Hepatocyte (in vitro differentiated cells): ENCODE results near the gene TRAPPC3. TPM values are rescaled to one million over a fixed set of nuclear protein-coding genes. Genes with fewer than 3 reads are reported as not detected.

Experiments
- DNase-seq: peaks from one replicate; pipeline ENCODE4 v3.0.0-alpha.2; 2016; ENCODE audit warnings: low spot score
- H2AFZ ChIP-seq: fragments of 200-600 bp; sonication (generic); 2 replicates; pipeline ENCODE4 v1.6.0; 2016; ENCODE audit warnings: antibody characterized with exemption, mild to moderate bottlenecking
- H3K27ac ChIP-seq: fragments of 200-600 bp; sonication (generic); 2 replicates; pipeline ENCODE4 v1.5.1; 2016; ENCODE audit warnings: mild to moderate bottlenecking
- H3K27me3 ChIP-seq: fragments of 200-600 bp; sonication (generic); 2 replicates; pipeline ENCODE4 v1.6.1; 2016
- H3K36me3 ChIP-seq: fragments of 200-600 bp; sonication (generic); replicated peaks from 2 replicates; pipeline ENCODE4 v1.5.1; 2016; ENCODE audit warnings: low read depth; ENCODE audit not compliant: insufficient read depth
- H3K4me1 ChIP-seq: fragments of 200-600 bp; sonication (generic); 2 replicates; pipeline ENCODE4 v1.5.1; 2016; ENCODE audit warnings: mild to moderate bottlenecking, moderate library complexity; ENCODE audit not compliant: insufficient read depth
- H3K4me2 ChIP-seq: fragments of 200-600 bp; sonication (generic); 2 replicates; pipeline ENCODE4 v1.6.0; 2016
- H3K4me3 ChIP-seq: fragments of 200-600 bp; sonication (generic); 2 replicates; pipeline ENCODE4 v1.5.1; 2016; ENCODE audit warnings: mild to moderate bottlenecking
- H3K79me2 ChIP-seq: fragments of 200-600 bp; sonication (generic); 2 replicates; pipeline ENCODE4 v1.6.0; 2017; ENCODE audit warnings: mild to moderate bottlenecking
- H3K9me2 ChIP-seq: fragments of 200-600 bp; sonication (generic); replicated peaks from 2 replicates; pipeline ENCODE4 v1.6.0; 2017; ENCODE audit warnings: mild to moderate bottlenecking; ENCODE audit not compliant: insufficient read depth
- H3K9me3 ChIP-seq: fragments of 200-600 bp; sonication (generic); 2 replicates; pipeline ENCODE4 v1.5.1; 2016; ENCODE audit warnings: low read depth, mild to moderate bottlenecking
- H4K20me1 ChIP-seq: fragments of 200-600 bp; sonication (generic); 2 replicates; pipeline ENCODE4 v1.6.0; 2016; ENCODE audit warnings: mild to moderate bottlenecking; ENCODE audit not compliant: insufficient read depth, poor library complexity, severe bottlenecking
- EZH2 ChIP-seq: fragments of 200-600 bp; sonication (generic); IDR thresholded peaks from 2 replicates; pipeline ENCODE4 v1.6.1; 2016; ENCODE audit warnings: antibody characterized with exemption, mild to moderate bottlenecking, borderline replicate concordance
- EZH2phosphoT487 ChIP-seq: fragments of 200-600 bp; sonication (generic); IDR thresholded peaks from one replicate; pipeline ENCODE4 v1.6.1; 2018; ENCODE audit warnings: antibody characterized with exemption, mild to moderate bottlenecking, low read depth, moderate library complexity; ENCODE audit not compliant: unreplicated experiment, severe bottlenecking
- WGBS: methylation state at CpG from one replicate; pipeline ENCODE4 v1.1.6; 2016; ENCODE audit warnings: low lambda C conversion rate; ENCODE audit errors: missing lambda C conversion rate; 5-methylcytosine and 5-hydroxymethylcytosine counted together
- polyA plus RNA-seq: library from polyadenylated mRNA; unstranded; fragments of >200 nt; fragmentation: Nextera tagmentation; extraction: Ambion mirVana; gene quantifications from 2 replicates; pipeline ENCODE4 v1.2.1, GENCODE V29; 2016
- total RNA-seq: library from RNA; depleted of rRNA; stranded (reverse); fragments of >200 nt; gene quantifications from 2 replicates; pipeline ENCODE4 v1.2.3, GENCODE V29; 2014
- TF ChIP-seq, protein P1 (sequence below): fragments of 200-600 bp; sonication (generic); IDR thresholded peaks from 2 replicates; pipeline ENCODE4 v1.5.1; 2016; ENCODE audit warnings: antibody characterized with exemption, mild to moderate bottlenecking; ENCODE audit not compliant: poor library complexity

TRAPPC3 gene
- total and polyA plus RNA-seq, 2 experiments from 2014 or later: 128 to 131 TPM

DNA sequence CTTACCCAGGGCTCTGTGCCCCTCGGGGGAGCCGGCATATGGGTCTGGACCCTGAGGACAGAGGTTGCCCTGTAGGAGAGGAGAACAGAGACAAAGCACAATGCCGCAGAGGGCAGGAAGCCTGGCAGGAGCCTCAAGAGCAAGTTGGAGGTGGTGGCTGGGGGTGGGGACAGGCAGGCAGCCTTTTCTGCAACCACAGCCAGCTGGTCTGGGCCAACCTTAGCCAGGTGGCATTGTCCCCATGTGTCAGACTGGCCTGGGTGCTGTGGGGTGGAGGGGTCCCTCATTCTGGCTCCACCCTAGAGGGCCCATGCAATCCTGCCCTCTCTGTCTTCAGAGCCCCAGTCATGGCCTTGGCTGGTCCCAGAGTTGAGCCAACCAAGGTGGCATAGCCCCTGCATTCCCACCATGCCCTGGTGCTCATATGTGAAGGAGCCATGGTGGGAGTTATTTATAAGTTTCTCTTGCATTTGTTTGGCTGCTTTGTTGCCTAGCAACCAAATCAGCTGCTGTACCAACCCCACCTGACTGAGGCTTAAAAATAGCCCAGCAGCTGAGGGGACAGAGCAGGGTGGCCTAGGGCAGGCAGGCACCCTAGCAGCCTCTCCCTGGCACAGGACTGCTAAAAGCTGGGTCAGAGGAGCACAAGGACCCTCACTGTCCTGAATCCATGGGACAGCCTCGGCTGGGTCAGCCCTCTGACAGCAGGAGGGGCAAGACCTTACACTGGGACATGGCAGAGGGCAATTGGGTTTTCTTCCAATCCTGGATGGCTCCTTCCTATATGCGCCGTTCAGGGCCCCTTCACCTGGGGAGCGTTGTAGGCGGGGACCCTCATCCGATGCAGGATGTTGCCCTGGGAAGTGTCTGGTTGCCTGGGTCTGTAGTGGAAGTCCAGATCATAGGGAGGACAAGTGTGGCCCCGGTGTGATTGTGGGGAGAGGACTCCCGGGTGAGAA is 26.1 kb upstream of the TRAPPC3 start:
- Histone ChIP-seq H3K27me3 (no peaks in the 10 kb centered on the region), H3K9me3 (no peaks in the 10 kb centered on the region), H3K4me2 (no peak overlapping the region), H3K36me3 (no peaks in the 10 kb centered on the region), H3K79me2 (peaks cover 23% of the 10 kb centered on the region), H3K4me3 (no peak overlapping the region), H3K27ac (no peak overlapping the region), H3K4me1 (no peaks in the 10 kb centered on the region), H4K20me1 (peaks cover 9% of the 10 kb centered on the region), H2AFZ (no peak overlapping the region), H3K9me2 (no peaks in the 10 kb centered on the region)
- 94% methylated on average over 10 of the region's 11 CpGs for WGBS
- TF ChIP-seq, protein P1, sequence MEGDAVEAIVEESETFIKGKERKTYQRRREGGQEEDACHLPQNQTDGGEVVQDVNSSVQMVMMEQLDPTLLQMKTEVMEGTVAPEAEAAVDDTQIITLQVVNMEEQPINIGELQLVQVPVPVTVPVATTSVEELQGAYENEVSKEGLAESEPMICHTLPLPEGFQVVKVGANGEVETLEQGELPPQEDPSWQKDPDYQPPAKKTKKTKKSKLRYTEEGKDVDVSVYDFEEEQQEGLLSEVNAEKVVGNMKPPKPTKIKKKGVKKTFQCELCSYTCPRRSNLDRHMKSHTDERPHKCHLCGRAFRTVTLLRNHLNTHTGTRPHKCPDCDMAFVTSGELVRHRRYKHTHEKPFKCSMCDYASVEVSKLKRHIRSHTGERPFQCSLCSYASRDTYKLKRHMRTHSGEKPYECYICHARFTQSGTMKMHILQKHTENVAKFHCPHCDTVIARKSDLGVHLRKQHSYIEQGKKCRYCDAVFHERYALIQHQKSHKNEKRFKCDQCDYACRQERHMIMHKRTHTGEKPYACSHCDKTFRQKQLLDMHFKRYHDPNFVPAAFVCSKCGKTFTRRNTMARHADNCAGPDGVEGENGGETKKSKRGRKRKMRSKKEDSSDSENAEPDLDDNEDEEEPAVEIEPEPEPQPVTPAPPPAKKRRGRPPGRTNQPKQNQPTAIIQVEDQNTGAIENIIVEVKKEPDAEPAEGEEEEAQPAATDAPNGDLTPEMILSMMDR: no peak
- no peak for TF ChIP-seq EZH2
- TF ChIP-seq EZH2phosphoT487: no peak
- no peak for DNase-seq

- WGBS: 91% methylated on average over 10 of the region's 11 CpGs
- H3K79me2 ChIP-seq: peaks cover 30% of the 10 kb centered on the region
- H4K20me1 ChIP-seq: peaks cover 15% of the 10 kb centered on the region
Observed at GRCh38 chr1:36174713-36175112, 25.4 kb upstream of the TRAPPC3 start.

DNA sequence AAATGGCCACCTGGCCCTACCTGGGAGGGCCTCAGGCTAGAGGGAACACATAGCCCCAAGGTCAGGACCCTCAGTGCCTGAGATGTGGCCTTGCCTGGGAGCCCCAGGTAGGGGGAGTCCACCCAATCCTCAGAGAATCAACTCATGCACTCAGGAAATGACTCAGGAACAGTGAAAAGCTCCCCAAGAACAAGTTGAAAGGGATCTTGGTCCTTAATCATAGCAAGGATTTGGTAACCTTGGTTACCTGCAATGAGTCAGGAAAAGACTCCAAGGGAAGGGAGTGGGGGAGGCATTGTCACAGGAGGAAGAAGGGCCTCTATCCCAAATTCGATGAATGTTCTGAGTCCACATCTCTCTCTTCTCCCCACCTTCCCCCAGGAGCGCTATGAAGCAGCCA is 23.7 kb upstream of the TRAPPC3 start:
- TF ChIP-seq EZH2phosphoT487: no peak
- no peak for TF ChIP-seq EZH2
- TF ChIP-seq, protein P1: no peak
- 98% methylated on average over 2 of the region's 2 CpGs for WGBS
- Histone ChIP-seq H3K4me2 (no peak overlapping the region), H3K9me3 (no peaks in the 10 kb centered on the region), H3K27me3 (no peaks in the 10 kb centered on the region), H4K20me1 (peaks cover 28% of the 10 kb centered on the region), H3K9me2 (no peaks in the 10 kb centered on the region), H3K36me3 (no peaks in the 10 kb centered on the region), H3K27ac (no peak overlapping the region), H3K79me2 (peaks cover 46% of the 10 kb centered on the region), H3K4me1 (no peaks in the 10 kb centered on the region), H3K4me3 (no peak overlapping the region), H2AFZ (no peak overlapping the region)
- DNase-seq: no peak

More at GRCh38 chr1:36174713-36175112, 25.4 kb upstream of the TRAPPC3 start:
- Histone ChIP-seq H3K4me3 (no peak overlapping the region), H3K4me2 (no peak overlapping the region), H3K9me3 (no peaks in the 10 kb centered on the region), H3K9me2 (no peaks in the 10 kb centered on the region), H3K36me3 (no peaks in the 10 kb centered on the region), H3K4me1 (no peaks in the 10 kb centered on the region), H2AFZ (no peak overlapping the region), H3K27ac (no peak overlapping the region), H3K27me3 (no peaks in the 10 kb centered on the region)
- TF ChIP-seq, protein P1: no peak
- no peak for TF ChIP-seq EZH2
- TF ChIP-seq EZH2phosphoT487: no peak
- DNase-seq: no peak
